HepG2 (cell line): ENCODE measurements around the gene RNPEPL1. TPM values are rescaled to one million over a fixed set of nuclear protein-coding genes. Genes with fewer than 3 reads are reported as not detected.
A peak's percentile ranks its signal among the peaks of the same experiment; 100 is the strongest.

Experiments used
- CCAR2 ChIP-seq: fragments of 200-400 bp; formaldehyde crosslinking; optimal IDR thresholded peaks from 2 replicates; pipeline ENCODE3; 2018; ENCODE audit warnings: low read depth, mild to moderate bottlenecking, low read length, moderate library complexity
- DNMT3B ChIP-seq: conservative IDR thresholded peaks from 2 replicates; pipeline ENCODE4 v1.6.1; 2016; ENCODE audit warnings: missing biosample characterization, control low read depth
- ERF ChIP-seq: IDR thresholded peaks from 2 replicates; pipeline ENCODE4 v1.6.1; 2018; ENCODE audit warnings: missing biosample characterization, missing genetic modification reagents
- HHEX ChIP-seq: IDR thresholded peaks from 2 replicates; pipeline ENCODE4 v1.6.1; 2016; ENCODE audit warnings: control low read depth
- IKZF4 ChIP-seq: sonication (generic); formaldehyde crosslinking; IDR thresholded peaks from 2 replicates; pipeline ENCODE4 v1.5.1; 2020; ENCODE audit warnings: borderline replicate concordance, mild to moderate bottlenecking, low read depth, missing genetic modification reagents; ENCODE audit errors: not compliant biosample characterization
- MXD4 ChIP-seq: IDR thresholded peaks from 2 replicates; pipeline ENCODE4 v1.6.1; 2016; ENCODE audit warnings: mild to moderate bottlenecking, missing biosample characterization, missing genetic modification reagents
- RCOR2 ChIP-seq: IDR thresholded peaks from 2 replicates; pipeline ENCODE4 v1.6.1; 2016; ENCODE audit warnings: missing biosample characterization, missing genetic modification reagents
- SAP130 ChIP-seq: IDR thresholded peaks from 2 replicates; pipeline ENCODE4 v1.6.1; 2016; ENCODE audit warnings: low read depth
- SNAI1 ChIP-seq: sonication (generic); formaldehyde crosslinking; IDR thresholded peaks from 2 replicates; pipeline ENCODE4 v1.5.0; 2020; ENCODE audit warnings: mild to moderate bottlenecking, missing genetic modification reagents, borderline replicate concordance
- ZNF484 ChIP-seq: sonication (generic); formaldehyde crosslinking; IDR thresholded peaks from 2 replicates; pipeline ENCODE4 v1.5.1; 2020; ENCODE audit warnings: mild to moderate bottlenecking, low read depth, missing genetic modification reagents, borderline replicate concordance
- ZNF672 ChIP-seq: sonication (generic); formaldehyde crosslinking; IDR thresholded peaks from 2 replicates; pipeline ENCODE4 v1.8.1; 2022; ENCODE audit warnings: missing genetic modification reagents
- ZNF761 ChIP-seq: sonication (generic); formaldehyde crosslinking; conservative IDR thresholded peaks from 2 replicates; pipeline ENCODE4 v1.4.0; 2020; ENCODE audit warnings: mild to moderate bottlenecking, missing genetic modification reagents
- ZNF816 ChIP-seq: sonication (generic); formaldehyde crosslinking; IDR thresholded peaks from 2 replicates; pipeline ENCODE4 v1.8.0; 2022; ENCODE audit warnings: missing genetic modification reagents, mild to moderate bottlenecking, borderline replicate concordance
- ZSCAN22 ChIP-seq: sonication (generic); formaldehyde crosslinking; IDR thresholded peaks from 2 replicates; pipeline ENCODE4 v1.4.0; 2020; ENCODE audit warnings: mild to moderate bottlenecking, missing genetic modification reagents
- ZSCAN25 ChIP-seq: sonication (generic); formaldehyde crosslinking; IDR thresholded peaks from 2 replicates; pipeline ENCODE4 v1.8.0; 2022; ENCODE audit warnings: mild to moderate bottlenecking, missing genetic modification reagents
- ZSCAN31 ChIP-seq: sonication (generic); formaldehyde crosslinking; IDR thresholded peaks from 2 replicates; pipeline ENCODE4 v1.5.0; 2020; ENCODE audit warnings: low read depth, mild to moderate bottlenecking, missing genetic modification reagents
- polyA plus RNA-seq, 8 experiments: library from polyadenylated mRNA; depleted of rRNA in 3 of 8; stranded (reverse) in 7 of 8; unstranded in 1 of 8; fragments of >200 nt; fragmentation: Illumina TruSeq in 4 of 8; extraction: Trizol in 4 of 8; gene quantifications; 2 replicates each; pipeline versions ENCODE4 v1.2.1 to v1.2.3, GENCODE V29; 2011 to 2016; ENCODE audit warnings: low read depth in 4 of 8, missing spikeins in 1 of 8, mixed read lengths in 1 of 8; ENCODE audit not compliant: insufficient read depth in 1 of 8
- total RNA-seq, 5 experiments: library from RNA; depleted of rRNA; stranded (reverse); fragments of >200 nt; fragmentation: Illumina TruSeq; extraction: Trizol; gene quantifications; 2 replicates each; pipeline ENCODE4 v1.2.3, GENCODE V29; 2016; ENCODE audit warnings: low read depth in 1 of 5
- TF ChIP-seq, protein P1 (sequence below): fragments of 450-650 bp; IDR thresholded peaks from 2 replicates; pipeline ENCODE4 v1.6.1; 2016
- TF ChIP-seq, protein P2 (sequence below): sonication (generic); formaldehyde crosslinking; IDR thresholded peaks from 2 replicates; pipeline ENCODE4 v1.8.1; 2023; ENCODE audit warnings: mild to moderate bottlenecking, moderate library complexity, missing genetic modification reagents
- TF ChIP-seq, protein P3 (sequence below): IDR thresholded peaks from 2 replicates; pipeline ENCODE4 v1.4.0; 2020; ENCODE audit warnings: mild to moderate bottlenecking, missing genetic modification reagents
- TF ChIP-seq, protein P4 (sequence below): sonication (generic); formaldehyde crosslinking; IDR thresholded peaks from 2 replicates; pipeline ENCODE4 v1.8.1; 2022; ENCODE audit warnings: low read depth, mild to moderate bottlenecking, missing genetic modification reagents

The RNPEPL1 gene
- total and polyA plus RNA-seq, 2 of the 13 experiments (the other 11 are each of a cell fraction or from before 2014, with no cell fraction given): 13.0 to 18.0 TPM

DNA sequence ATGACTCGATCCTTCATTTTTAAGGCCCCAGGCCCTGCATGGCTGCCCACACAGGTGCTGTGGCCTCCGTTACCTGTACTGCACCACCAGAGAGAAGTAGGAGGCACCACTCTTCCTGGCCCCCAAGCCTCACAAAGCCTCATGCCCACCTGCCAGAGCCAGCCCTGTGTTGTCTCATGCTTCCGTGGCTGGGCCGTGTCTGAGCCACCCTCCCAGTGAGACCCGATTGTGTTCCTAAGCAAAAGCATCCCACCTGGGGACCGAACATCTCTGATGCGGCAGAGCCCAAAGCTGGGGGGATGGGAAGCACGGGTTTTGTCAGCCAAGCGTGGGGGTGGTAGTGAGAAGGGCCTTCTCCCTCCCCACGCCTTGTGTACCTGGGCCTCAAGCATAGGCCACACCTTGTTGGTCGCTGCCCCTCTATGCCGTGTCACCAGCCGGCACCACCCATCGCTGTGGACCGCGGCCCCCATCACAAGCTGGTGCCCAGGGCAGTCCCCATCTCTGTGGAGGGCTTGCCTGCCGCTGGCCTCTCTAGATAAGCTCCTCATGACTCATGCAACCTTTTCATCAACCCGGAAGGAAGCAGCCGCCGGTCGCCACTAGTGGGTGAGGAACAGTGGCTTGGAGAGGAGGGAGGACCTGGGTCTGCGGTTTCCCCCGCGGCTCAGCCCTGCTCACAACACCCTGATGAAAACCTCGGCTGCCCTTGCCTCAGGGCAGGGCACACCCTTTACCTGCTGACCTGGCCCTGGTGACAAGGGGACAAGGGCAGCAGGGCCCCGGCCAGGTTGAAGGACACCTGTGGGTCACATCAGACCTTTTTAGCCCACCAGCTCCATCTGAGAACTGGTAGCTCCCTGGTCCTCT, 2.7 kb upstream of the RNPEPL1 start (continued):
- TF ChIP-seq MXD4 (CRISPR knock-in tag): peak; percentile 68; the same call in 1 of the 2 replicates
- TF ChIP-seq, protein P1, sequence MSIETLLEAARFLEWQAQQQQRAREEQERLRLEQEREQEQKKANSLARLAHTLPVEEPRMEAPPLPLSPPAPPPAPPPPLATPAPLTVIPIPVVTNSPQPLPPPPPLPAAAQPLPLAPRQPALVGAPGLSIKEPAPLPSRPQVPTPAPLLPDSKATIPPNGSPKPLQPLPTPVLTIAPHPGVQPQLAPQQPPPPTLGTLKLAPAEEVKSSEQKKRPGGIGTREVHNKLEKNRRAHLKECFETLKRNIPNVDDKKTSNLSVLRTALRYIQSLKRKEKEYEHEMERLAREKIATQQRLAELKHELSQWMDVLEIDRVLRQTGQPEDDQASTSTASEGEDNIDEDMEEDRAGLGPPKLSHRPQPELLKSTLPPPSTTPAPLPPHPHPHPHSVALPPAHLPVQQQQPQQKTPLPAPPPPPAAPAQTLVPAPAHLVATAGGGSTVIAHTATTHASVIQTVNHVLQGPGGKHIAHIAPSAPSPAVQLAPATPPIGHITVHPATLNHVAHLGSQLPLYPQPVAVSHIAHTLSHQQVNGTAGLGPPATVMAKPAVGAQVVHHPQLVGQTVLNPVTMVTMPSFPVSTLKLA: no peak
- TF ChIP-seq, protein P2, sequence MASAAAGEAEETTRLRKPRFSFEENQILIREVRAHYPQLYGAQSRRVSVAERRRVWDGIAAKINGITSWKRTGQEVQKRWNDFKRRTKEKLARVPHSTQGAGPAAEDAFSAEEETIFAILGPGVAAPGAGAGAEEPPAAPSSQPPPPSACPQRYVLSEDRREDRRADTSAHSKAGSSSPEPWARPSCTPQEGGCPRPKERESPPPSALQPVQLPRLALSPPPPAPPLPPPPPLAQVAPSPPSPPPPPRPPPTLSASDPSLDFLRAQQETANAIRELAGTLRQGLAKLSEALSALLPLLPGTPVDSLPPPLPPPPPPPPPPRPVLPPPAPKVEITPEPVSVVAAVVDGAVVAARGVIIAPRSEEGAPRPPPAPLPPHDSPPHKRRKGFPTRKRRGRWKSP: peak; percentile 6; the same call in 1 of the 2 replicates
- TF ChIP-seq ZNF816 (CRISPR knock-in tag): no peak
- no peak; the same call in 1 of the 2 replicates for TF ChIP-seq ERF (CRISPR knock-in tag)
- TF ChIP-seq ZSCAN31 (CRISPR knock-in tag): no peak
- no peak for TF ChIP-seq IKZF4 (CRISPR knock-in tag)
- peak; percentile 8; the same call in 1 of the 2 replicates for TF ChIP-seq ZSCAN22
- TF ChIP-seq, protein P3, sequence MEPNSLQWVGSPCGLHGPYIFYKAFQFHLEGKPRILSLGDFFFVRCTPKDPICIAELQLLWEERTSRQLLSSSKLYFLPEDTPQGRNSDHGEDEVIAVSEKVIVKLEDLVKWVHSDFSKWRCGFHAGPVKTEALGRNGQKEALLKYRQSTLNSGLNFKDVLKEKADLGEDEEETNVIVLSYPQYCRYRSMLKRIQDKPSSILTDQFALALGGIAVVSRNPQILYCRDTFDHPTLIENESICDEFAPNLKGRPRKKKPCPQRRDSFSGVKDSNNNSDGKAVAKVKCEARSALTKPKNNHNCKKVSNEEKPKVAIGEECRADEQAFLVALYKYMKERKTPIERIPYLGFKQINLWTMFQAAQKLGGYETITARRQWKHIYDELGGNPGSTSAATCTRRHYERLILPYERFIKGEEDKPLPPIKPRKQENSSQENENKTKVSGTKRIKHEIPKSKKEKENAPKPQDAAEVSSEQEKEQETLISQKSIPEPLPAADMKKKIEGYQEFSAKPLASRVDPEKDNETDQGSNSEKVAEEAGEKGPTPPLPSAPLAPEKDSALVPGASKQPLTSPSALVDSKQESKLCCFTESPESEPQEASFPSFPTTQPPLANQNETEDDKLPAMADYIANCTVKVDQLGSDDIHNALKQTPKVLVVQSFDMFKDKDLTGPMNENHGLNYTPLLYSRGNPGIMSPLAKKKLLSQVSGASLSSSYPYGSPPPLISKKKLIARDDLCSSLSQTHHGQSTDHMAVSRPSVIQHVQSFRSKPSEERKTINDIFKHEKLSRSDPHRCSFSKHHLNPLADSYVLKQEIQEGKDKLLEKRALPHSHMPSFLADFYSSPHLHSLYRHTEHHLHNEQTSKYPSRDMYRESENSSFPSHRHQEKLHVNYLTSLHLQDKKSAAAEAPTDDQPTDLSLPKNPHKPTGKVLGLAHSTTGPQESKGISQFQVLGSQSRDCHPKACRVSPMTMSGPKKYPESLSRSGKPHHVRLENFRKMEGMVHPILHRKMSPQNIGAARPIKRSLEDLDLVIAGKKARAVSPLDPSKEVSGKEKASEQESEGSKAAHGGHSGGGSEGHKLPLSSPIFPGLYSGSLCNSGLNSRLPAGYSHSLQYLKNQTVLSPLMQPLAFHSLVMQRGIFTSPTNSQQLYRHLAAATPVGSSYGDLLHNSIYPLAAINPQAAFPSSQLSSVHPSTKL (CRISPR knock-in tag): peak; percentile 49
- no peak for TF ChIP-seq SNAI1 (CRISPR knock-in tag)
- TF ChIP-seq, protein P4, sequence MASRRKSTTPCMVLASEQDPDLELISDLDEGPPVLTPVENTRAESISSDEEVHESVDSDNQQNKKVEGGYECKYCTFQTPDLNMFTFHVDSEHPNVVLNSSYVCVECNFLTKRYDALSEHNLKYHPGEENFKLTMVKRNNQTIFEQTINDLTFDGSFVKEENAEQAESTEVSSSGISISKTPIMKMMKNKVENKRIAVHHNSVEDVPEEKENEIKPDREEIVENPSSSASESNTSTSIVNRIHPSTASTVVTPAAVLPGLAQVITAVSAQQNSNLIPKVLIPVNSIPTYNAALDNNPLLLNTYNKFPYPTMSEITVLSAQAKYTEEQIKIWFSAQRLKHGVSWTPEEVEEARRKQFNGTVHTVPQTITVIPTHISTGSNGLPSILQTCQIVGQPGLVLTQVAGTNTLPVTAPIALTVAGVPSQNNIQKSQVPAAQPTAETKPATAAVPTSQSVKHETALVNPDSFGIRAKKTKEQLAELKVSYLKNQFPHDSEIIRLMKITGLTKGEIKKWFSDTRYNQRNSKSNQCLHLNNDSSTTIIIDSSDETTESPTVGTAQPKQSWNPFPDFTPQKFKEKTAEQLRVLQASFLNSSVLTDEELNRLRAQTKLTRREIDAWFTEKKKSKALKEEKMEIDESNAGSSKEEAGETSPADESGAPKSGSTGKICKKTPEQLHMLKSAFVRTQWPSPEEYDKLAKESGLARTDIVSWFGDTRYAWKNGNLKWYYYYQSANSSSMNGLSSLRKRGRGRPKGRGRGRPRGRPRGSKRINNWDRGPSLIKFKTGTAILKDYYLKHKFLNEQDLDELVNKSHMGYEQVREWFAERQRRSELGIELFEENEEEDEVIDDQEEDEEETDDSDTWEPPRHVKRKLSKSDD (CRISPR knock-in tag): no peak
- no peak for TF ChIP-seq DNMT3B (CRISPR knock-in tag)
- no peak; the same call in 1 of the 2 replicates for TF ChIP-seq ZNF761 (CRISPR knock-in tag)
- no peak for TF ChIP-seq ZNF484 (CRISPR knock-in tag)
- TF ChIP-seq HHEX (CRISPR knock-in tag): no peak; the same call in 1 of the 2 replicates
- no peak for TF ChIP-seq RCOR2
- TF ChIP-seq SAP130 (CRISPR knock-in tag): peak; percentile 91
- no peak for TF ChIP-seq ZSCAN25 (CRISPR knock-in tag)
- TF ChIP-seq CCAR2: no peak
- TF ChIP-seq ZNF672: no peak
